Smooth muscle cell (in vitro differentiated cells): ENCODE data around the gene CEP170. TPM values are rescaled to one million over a fixed set of nuclear protein-coding genes. Genes with fewer than 3 reads are reported as not detected.

ENCODE experiments used
- DNase-seq: peaks from one replicate; lab custom pipeline; 2025; ENCODE audit not compliant: unreplicated experiment; lab: John Stamatoyannopoulos, UW
- H2AFZ ChIP-seq: fragments of 200-600 bp; sonication (generic); 2 replicates; pipeline ENCODE4 v1.6.0; 2016; ENCODE audit warnings: antibody characterized with exemption, low read depth, mild to moderate bottlenecking
- H3F3A ChIP-seq: fragments of 200-600 bp; sonication (generic); 2 replicates; pipeline ENCODE4 v1.6.0; 2017; ENCODE audit warnings: antibody characterized with exemption, low read depth
- H3K27ac ChIP-seq: fragments of 200-600 bp; sonication (generic); 2 replicates; pipeline ENCODE4 v1.5.1; 2016; ENCODE audit warnings: low read depth, mild to moderate bottlenecking
- H3K27me3 ChIP-seq: fragments of 200-600 bp; sonication (generic); 2 replicates; pipeline ENCODE4 v1.6.1; 2016; ENCODE audit warnings: low read depth, mild to moderate bottlenecking
- H3K36me3 ChIP-seq: fragments of 200-600 bp; sonication (generic); 2 replicates; pipeline ENCODE4 v1.5.1; 2016; ENCODE audit warnings: low read depth
- H3K4me1 ChIP-seq: fragments of 200-600 bp; sonication (generic); 2 replicates; pipeline ENCODE4 v1.5.1; 2016; ENCODE audit warnings: low read depth
- H3K4me2 ChIP-seq: fragments of 200-600 bp; sonication (generic); 2 replicates; pipeline ENCODE4 v1.6.0; 2016; ENCODE audit warnings: mild to moderate bottlenecking
- H3K4me3 ChIP-seq: fragments of 200-600 bp; sonication (generic); 2 replicates; pipeline ENCODE4 v1.5.1; 2016; ENCODE audit warnings: mild to moderate bottlenecking
- H3K79me2 ChIP-seq: fragments of 200-600 bp; sonication (generic); 2 replicates; pipeline ENCODE4 v1.6.0; 2016; ENCODE audit warnings: low read depth, mild to moderate bottlenecking
- H3K9ac ChIP-seq: fragments of 200-600 bp; sonication (generic); 2 replicates; pipeline ENCODE4 v1.6.0; 2016; ENCODE audit warnings: low read depth
- H3K9me3 ChIP-seq: fragments of 200-600 bp; sonication (generic); replicated peaks from 2 replicates; pipeline ENCODE4 v1.5.1; 2016; ENCODE audit warnings: low read depth
- H4K20me1 ChIP-seq: fragments of 200-600 bp; sonication (generic); 2 replicates; pipeline ENCODE4 v1.6.0; 2016; ENCODE audit warnings: low read depth
- CTCF ChIP-seq: fragments of 200-600 bp; sonication (generic); IDR thresholded peaks from 2 replicates; pipeline ENCODE4 v1.5.1; 2017; ENCODE audit warnings: borderline replicate concordance, mild to moderate bottlenecking, antibody characterized with exemption; ENCODE audit not compliant: insufficient read depth, poor library complexity, severe bottlenecking
- WGBS: methylation state at CpG from one replicate; pipeline ENCODE4 v1.1.7; 2016; ENCODE audit warnings: low lambda C conversion rate; 5-methylcytosine and 5-hydroxymethylcytosine counted together
- polyA plus RNA-seq: library from polyadenylated mRNA; unstranded; fragments of >200 nt; fragmentation: Nextera tagmentation; extraction: Ambion mirVana; gene quantifications from 2 replicates; pipeline ENCODE4 v1.2.1, GENCODE V29; 2016
- total RNA-seq: library from RNA; depleted of rRNA; stranded (reverse); fragments of >200 nt; gene quantifications from 2 replicates; pipeline ENCODE4 v1.2.3, GENCODE V29; 2014

Gene CEP170
- total RNA-seq (145 and 175 TPM in 2 replicates), polyA plus RNA-seq (50.3 and 76.0 TPM in 2 replicates)

- Histone ChIP-seq H3K9me3 (no peaks in the 10 kb centered on the region), H3K27me3 (no peaks in the 10 kb centered on the region), H3K9ac (peak within 1 kb of the TSS; percentile 72), H3K4me3 (peak within 1 kb of the TSS; percentile 97), H3K36me3 (no peaks in the 10 kb centered on the region), H3K27ac (peak within 1 kb of the TSS; percentile 81), H3F3A (no peaks in the 10 kb centered on the region), H3K4me2 (peak within 1 kb of the TSS; percentile 91), H2AFZ (peak within 1 kb of the TSS; percentile 93), H3K4me1 (peaks cover 34% of the 10 kb centered on the region), H3K79me2 (peaks cover 89% of the 10 kb centered on the region), H4K20me1 (peaks cover 38% of the 10 kb centered on the region)
- under 1% methylated on average over 67 of the region's 74 CpGs for WGBS
- peak; percentile 92 for DNase-seq
- no peak for TF ChIP-seq CTCF
Observed at GRCh38 chr1:243254927-243255790, at the start of gene CEP170. Gene CEP170, minus strand, starts transcription at chr1:243255281. Its CDS starts 30,001 bp downstream, at chr1:243225280.

- H3K4me3 ChIP-seq, result no peak overlapping the region
- H3K36me3 ChIP-seq, result peaks cover 9% of the 10 kb centered on the region
- H3K79me2 ChIP-seq, result peaks cover 14% of the 10 kb centered on the region
- H3K9me3 ChIP-seq, result no peaks in the 10 kb centered on the region
- H3K27ac ChIP-seq, result no peak overlapping the region
- TF ChIP-seq CTCF, result no peak
- whole genome bisulfite sequencing, result 97% methylated on average over 2 of the region's 2 CpGs
- H2AFZ ChIP-seq, result no peak overlapping the region
- H4K20me1 ChIP-seq, result no peaks in the 10 kb centered on the region
- H3K4me2 ChIP-seq, result no peak overlapping the region
- no peaks in the 10 kb centered on the region for H3K4me1 ChIP-seq
- no peak for DNase-seq
- H3F3A ChIP-seq, result no peaks in the 10 kb centered on the region
- no peaks in the 10 kb centered on the region for H3K27me3 ChIP-seq
- H3K9ac ChIP-seq, result no peak overlapping the region
Observed at GRCh38 chr1:243301059-243301458, 46.0 kb upstream of the CEP170 start.

DNA sequence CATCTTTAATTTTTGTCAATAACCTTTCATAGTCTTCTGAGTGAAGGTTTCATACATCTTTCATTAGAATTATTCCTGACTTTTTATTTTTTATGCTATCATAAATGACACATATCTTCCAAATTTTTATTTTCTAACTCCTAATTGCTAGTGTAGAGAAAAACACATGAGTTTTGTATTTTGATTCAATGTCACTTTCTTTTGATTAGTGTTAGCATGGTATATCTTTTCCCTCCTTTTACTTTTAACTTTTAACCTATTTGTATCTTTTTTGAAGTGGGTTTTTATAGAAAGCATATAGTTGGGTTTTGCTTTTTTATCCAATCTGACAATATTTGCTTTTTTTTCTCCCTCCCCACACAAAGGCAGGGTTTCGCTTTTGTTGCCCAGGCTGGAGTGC is 44.0 kb upstream of the CEP170 start:
- H3K79me2 ChIP-seq, result peaks cover 12% of the 10 kb centered on the region
- no peak overlapping the region for H3K4me3 ChIP-seq
- H3K27ac ChIP-seq, result no peak overlapping the region
- H3K4me2 ChIP-seq, result no peak overlapping the region
- H3K4me1 ChIP-seq, result peaks cover 2% of the 10 kb centered on the region
- no peaks in the 10 kb centered on the region for H3K9me3 ChIP-seq
- H3K9ac ChIP-seq, result no peak overlapping the region
- no peak overlapping the region for H2AFZ ChIP-seq
- H3K36me3 ChIP-seq, result peaks cover 9% of the 10 kb centered on the region
- TF ChIP-seq CTCF, result no peak
- no peaks in the 10 kb centered on the region for H3F3A ChIP-seq
- H4K20me1 ChIP-seq, result no peaks in the 10 kb centered on the region
- H3K27me3 ChIP-seq, result no peaks in the 10 kb centered on the region
- 94% methylated on average over 1 of the region's 1 CpG for WGBS
- no peak for DNase-seq
